Measurements from ENCODE around the gene EIPR1. TPM values are rescaled to one million over a fixed set of nuclear protein-coding genes. Genes with fewer than 3 reads are reported as not detected.

EIPR1 gene
- total and polyA plus RNA-seq, 2 donors (not counting 3 experiments of a cell fraction or from before 2014, with no cell fraction given): 30.8 to 57.3 TPM

DNA sequence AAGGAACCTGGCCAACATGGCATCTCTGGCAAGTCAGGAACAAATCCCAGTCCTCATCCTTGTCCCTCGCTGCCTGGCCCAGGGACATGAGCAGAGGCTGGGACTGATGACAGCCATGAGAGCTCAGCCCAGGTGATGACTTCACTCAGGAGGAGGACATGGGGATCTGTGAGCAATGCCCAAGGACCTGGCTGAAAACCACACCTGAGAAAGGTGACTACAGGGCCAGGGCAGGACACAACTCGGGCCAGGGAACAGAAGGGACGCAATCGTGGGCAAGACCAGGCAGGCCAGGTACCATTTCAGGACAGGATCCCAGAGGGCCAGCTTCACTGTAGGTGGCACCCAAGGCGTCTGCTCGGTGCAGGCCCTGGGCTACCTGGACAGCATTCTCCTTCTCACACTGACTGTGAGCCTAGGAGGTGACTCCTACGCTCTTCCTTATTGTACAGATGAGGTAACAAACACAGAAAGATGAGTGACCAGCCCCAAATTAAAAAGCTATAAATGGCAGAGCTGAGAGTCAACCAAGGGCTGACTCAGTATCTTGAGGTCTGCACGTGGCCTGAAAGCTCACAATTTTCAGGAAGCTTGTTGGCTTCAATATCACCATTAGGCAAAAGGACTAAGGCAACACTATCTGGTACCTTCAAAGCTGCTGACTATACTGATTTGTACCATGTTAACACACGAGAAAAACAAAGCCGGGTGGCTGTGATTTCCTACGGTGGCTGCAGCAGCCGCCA is 141.1 kb downstream of the EIPR1 start:
- Histone ChIP-seq H3K4me1 (ENCODE audit: control insufficient read depth, extremely low read depth, insufficient read depth, low read length) (no peaks in the 10 kb centered on the region), H2AFZ (ENCODE audit: low read depth, low read length) (no peak overlapping the region), H3K4me3 (replicated peaks in 1 of 3; ENCODE audit: insufficient read depth in 1 of 3, low read depth in 1 of 3, low read length in 3 of 3) (no peak overlapping the region), H3K9ac (replicated peaks; ENCODE audit: extremely low read depth, insufficient read depth, low read length) (no peak overlapping the region), H3K36me3 (ENCODE audit: control insufficient read depth in 2 of 2, extremely low read depth in 1 of 2, insufficient read depth in 2 of 2, low read length in 2 of 2) (no peaks in the 10 kb centered on the region), H3K27ac (ENCODE audit: insufficient read depth, low read depth, low read length) (no peak overlapping the region), H3K9me3 (replicated peaks; ENCODE audit: control insufficient read depth, insufficient read depth, low read length) (no peaks in the 10 kb centered on the region), H4K20me1 (replicated peaks; ENCODE audit: control insufficient read depth, extremely low read depth, insufficient read depth, low read length) (no peaks in the 10 kb centered on the region), H3K27me3 (ENCODE audit: control insufficient read depth in 2 of 2, insufficient read depth in 2 of 2, low read length in 2 of 2) (no peaks in the 10 kb centered on the region), H3K4me2 (ENCODE audit: insufficient read depth, low read length) (no peak overlapping the region), H3K9me1 (replicated peaks; ENCODE audit: control insufficient read depth, extremely low read depth, insufficient read depth, low read length) (no peaks in the 10 kb centered on the region), H3K79me2 (ENCODE audit: control insufficient read depth, insufficient read depth, low read length) (no peaks in the 10 kb centered on the region)
- dilution Hi-C loops (cut with MboI; ENCODE audit: extremely low pct_ligation_motif_present, low sequenced_read_pairs): no loop called here
- intact Hi-C loops (cut with micrococcal nuclease): no loop called here
- TF ChIP-seq POLR2AphosphoS5 (IDR thresholded peaks at IDR 0.05; ENCODE audit: insufficient read depth, low read depth, low read length): no peak
- TF ChIP-seq EZH2 (IDR thresholded peaks at IDR 0.05; ENCODE audit: borderline replicate concordance, low read depth, low read length, severe bottlenecking): no peak
- no peak for FAIRE-seq
- ChIA-PET CTCF (no interaction called here), POLR2A (no interaction called here)
- no TSS peak for BruUV-seq (replicated peaks)
- DNase-seq (ENCODE audit: low read depth, low spot score): no peak

DNA sequence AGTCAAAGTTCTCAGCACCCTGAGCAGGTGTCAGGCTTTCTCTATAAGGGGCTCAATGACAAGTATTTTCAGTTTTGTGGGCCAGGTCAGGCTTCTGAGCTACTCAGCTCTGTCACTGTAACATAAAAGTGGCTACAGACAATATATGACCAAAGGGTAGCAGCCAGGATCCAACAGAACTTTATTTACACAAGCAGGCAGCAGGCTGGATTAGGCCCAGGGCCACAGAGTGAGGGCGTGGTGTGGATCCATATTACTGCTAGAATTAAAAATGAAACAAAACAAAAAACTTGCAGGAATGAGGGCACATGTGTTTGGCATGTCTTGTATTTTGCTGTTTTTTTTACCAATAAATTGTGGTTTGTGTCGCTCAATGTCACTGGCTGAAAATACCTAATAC is 143.7 kb downstream of the EIPR1 start:
- no peak overlapping the region for H3K9ac ChIP-seq (replicated peaks; ENCODE audit: extremely low read depth, insufficient read depth, low read length)
- intact Hi-C loops (cut with micrococcal nuclease) (no loop called here), dilution Hi-C loops (cut with MboI; ENCODE audit: extremely low pct_ligation_motif_present, low sequenced_read_pairs) (no loop called here)
- H3K27me3 ChIP-seq (ENCODE audit: control insufficient read depth in 2 of 2, insufficient read depth in 2 of 2, low read length in 2 of 2): no peaks in the 10 kb centered on the region
- DNase-seq (ENCODE audit: low read depth, low spot score) (no peak), FAIRE-seq (no peak)
- CTCF ChIA-PET: no interaction called here
- no peaks in the 10 kb centered on the region for H3K36me3 ChIP-seq (ENCODE audit: control insufficient read depth in 2 of 2, extremely low read depth in 1 of 2, insufficient read depth in 2 of 2, low read length in 2 of 2)
- no peaks in the 10 kb centered on the region for H3K9me1 ChIP-seq (replicated peaks; ENCODE audit: control insufficient read depth, extremely low read depth, insufficient read depth, low read length)
- BruUV-seq (replicated peaks): no TSS peak
- H3K4me1 ChIP-seq (ENCODE audit: control insufficient read depth, extremely low read depth, insufficient read depth, low read length): no peaks in the 10 kb centered on the region
- H4K20me1 ChIP-seq (replicated peaks; ENCODE audit: control insufficient read depth, extremely low read depth, insufficient read depth, low read length): no peaks in the 10 kb centered on the region
- no peak overlapping the region for H2AFZ ChIP-seq (ENCODE audit: low read depth, low read length)
- no peak overlapping the region for H3K4me3 ChIP-seq (replicated peaks in 1 of 3; ENCODE audit: insufficient read depth in 1 of 3, low read depth in 1 of 3, low read length in 3 of 3)
- no peak overlapping the region for H3K4me2 ChIP-seq (ENCODE audit: insufficient read depth, low read length)
- H3K9me3 ChIP-seq (replicated peaks; ENCODE audit: control insufficient read depth, insufficient read depth, low read length): no peaks in the 10 kb centered on the region
- no peak overlapping the region for H3K27ac ChIP-seq (ENCODE audit: insufficient read depth, low read depth, low read length)
- no peaks in the 10 kb centered on the region for H3K79me2 ChIP-seq (ENCODE audit: control insufficient read depth, insufficient read depth, low read length)
- TF ChIP-seq MYC (IDR thresholded peaks at IDR 0.05; ENCODE audit: low read depth, low read length) (no peak), EZH2 (IDR thresholded peaks at IDR 0.05; ENCODE audit: borderline replicate concordance, low read depth, low read length, severe bottlenecking) (no peak), JUN (IDR thresholded peaks at IDR 0.05; ENCODE audit: borderline replicate concordance, insufficient read depth, insufficient read length, low read depth) (no peak), POLR2AphosphoS5 (IDR thresholded peaks at IDR 0.05; ENCODE audit: insufficient read depth, low read depth, low read length) (no peak), GATA2 (IDR thresholded peaks at IDR 0.05; ENCODE audit: insufficient read depth, insufficient read length, low read depth, low read length) (no peak), POLR2A (IDR thresholded peaks at IDR 0.05; ENCODE audit: low read depth, low read length) (no peak), FOS (IDR thresholded peaks at IDR 0.05; ENCODE audit: borderline replicate concordance, insufficient read depth, low read length) (no peak)
- TF ChIP-seq, protein P1, sequence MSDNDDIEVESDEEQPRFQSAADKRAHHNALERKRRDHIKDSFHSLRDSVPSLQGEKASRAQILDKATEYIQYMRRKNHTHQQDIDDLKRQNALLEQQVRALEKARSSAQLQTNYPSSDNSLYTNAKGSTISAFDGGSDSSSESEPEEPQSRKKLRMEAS (IDR thresholded peaks at IDR 0.05; ENCODE audit: insufficient read depth, insufficient read length): no peak
- POLR2A ChIA-PET: no interaction called here
